Neural cell (in vitro differentiated cells): ENCODE measurements around the gene POLR1C.

Experiments used
- CTCF ChIP-seq: fragments of 450-650 bp; IDR thresholded peaks from 2 replicates; pipeline ENCODE4 v1.5.1; 2014; ENCODE audit warnings: antibody characterized with exemption, mild to moderate bottlenecking, moderate library complexity; ENCODE audit not compliant: poor library complexity, severe bottlenecking
- EZH2 ChIP-seq: fragments of 200-600, 300-800 bp; shearing (Covaris generic), sonication (generic); IDR thresholded peaks from 2 replicates; pipeline ENCODE4 v1.6.1; 2014; ENCODE audit warnings: antibody characterized with exemption, low read length, borderline replicate concordance, mild to moderate bottlenecking; ENCODE audit not compliant: insufficient read depth, poor library complexity, severe bottlenecking
- POLR2AphosphoS5 ChIP-seq: IDR thresholded peaks from 2 replicates; pipeline ENCODE4 v1.6.1; 2012

- TF ChIP-seq CTCF (no peak), POLR2AphosphoS5 (no peak), EZH2 (no peak)
Measured at GRCh38 chr6:43510827-43511163, 6.1 kb upstream of the POLR1C start.
